ENCODE data around the gene FAIM2. TPM values are rescaled to one million over a fixed set of nuclear protein-coding genes. Genes with fewer than 3 reads are reported as not detected.
A peak's percentile ranks its signal among the peaks of the same experiment; 100 is the strongest.

The FAIM2 gene
- total and polyA plus RNA-seq, 9 of the 15 experiments (the other 6 are each of a cell fraction or from before 2014, with no cell fraction given): 0.01 to 0.10 TPM; not detected in 7

- TF ChIP-seq, protein P1, sequence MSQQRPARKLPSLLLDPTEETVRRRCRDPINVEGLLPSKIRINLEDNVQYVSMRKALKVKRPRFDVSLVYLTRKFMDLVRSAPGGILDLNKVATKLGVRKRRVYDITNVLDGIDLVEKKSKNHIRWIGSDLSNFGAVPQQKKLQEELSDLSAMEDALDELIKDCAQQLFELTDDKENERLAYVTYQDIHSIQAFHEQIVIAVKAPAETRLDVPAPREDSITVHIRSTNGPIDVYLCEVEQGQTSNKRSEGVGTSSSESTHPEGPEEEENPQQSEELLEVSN (IDR thresholded peaks at IDR 0.05; ENCODE audit: borderline replicate concordance in 1 of 2, extremely low read depth in 1 of 2, insufficient read depth in 1 of 2, insufficient read length in 1 of 2, low read depth in 1 of 2, low read length in 1 of 2, poor library complexity in 1 of 2, severe bottlenecking in 1 of 2): peak; percentile 67 to 76
- TF ChIP-seq RBFOX2 (IDR thresholded peaks at IDR 0.05; ENCODE audit: low read depth, low read length): peak; percentile 89
- TF ChIP-seq MBD2 (IDR thresholded peaks at IDR 0.05; ENCODE audit: borderline replicate concordance, low read depth): 0 out of 2 replicates have a peak, but pooled peaks have one; percentile 32
- TF ChIP-seq HMGXB4 (CRISPR knock-in tag; IDR thresholded peaks at IDR 0.05): 0 out of 2 replicates have a peak, but pooled peaks have one; percentile 39
- peak; percentile 78 for TF ChIP-seq ETV5 (CRISPR knock-in tag; IDR thresholded peaks at IDR 0.05; ENCODE audit: low read depth)
- TF ChIP-seq ZBTB43 (CRISPR knock-in tag; IDR thresholded peaks at IDR 0.05): 0 out of 2 replicates have a peak, but pooled peaks have one; percentile 75
- TF ChIP-seq ELF1 (tag; IDR thresholded peaks at IDR 0.05): peak; percentile 85
- TF ChIP-seq PHF20 (IDR thresholded peaks at IDR 0.05; ENCODE audit: partially characterized antibody): peak; percentile 70
- TF ChIP-seq ZNF253 (CRISPR knock-in tag; conservative IDR thresholded peaks at IDR 0.05): no peak
- peak; percentile 86; the same call in 1 of the 2 replicates for TF ChIP-seq XRCC5 (IDR thresholded peaks at IDR 0.05; ENCODE audit: low read depth, low read length)
- TF ChIP-seq CBX1 (IDR thresholded peaks at IDR 0.05; ENCODE audit: low read depth): peak; percentile 58; the same call in 1 of the 2 replicates
- no peak for TF ChIP-seq PCBP2 (IDR thresholded peaks at IDR 0.05; ENCODE audit: low read depth, low read length, poor library complexity, severe bottlenecking)
These were observed 75.3 kb downstream of the FAIM2 start, which contains the start of gene NCKAP5L (continued) for GRCh38 chr12:49828133-49829091.
